DOHH2 (cell line): ENCODE results near the gene RIPOR2.
"Not testable (repeated sequence)": the region's sequence is repeated elsewhere in the genome, so short reads cannot be mapped to it uniquely, and the experiment has no call there.

Experiments used
- H3F3A ChIP-seq: fragments of 200-600 bp; sonication (generic), shearing (Covaris generic); 2 replicates; pipeline ENCODE4 v1.6.0; 2016; ENCODE audit warnings: antibody characterized with exemption, mild to moderate bottlenecking; ENCODE audit not compliant: control insufficient read depth, insufficient read depth
- H3K27ac ChIP-seq: fragments of 200-600 bp; sonication (generic); 2 replicates; pipeline ENCODE4 v1.5.1; 2014; ENCODE audit warnings: low read depth, mild to moderate bottlenecking, low read length, moderate library complexity
- H3K27me3 ChIP-seq: fragments of 200-600 bp; sonication (generic); 2 replicates; pipeline ENCODE4 v1.6.1; 2014; ENCODE audit warnings: mild to moderate bottlenecking, low read length, mixed read lengths; ENCODE audit not compliant: control insufficient read depth
- H3K36me3 ChIP-seq: fragments of 200-600 bp; sonication (generic); 2 replicates; pipeline ENCODE4 v1.6.1; 2014; ENCODE audit warnings: mild to moderate bottlenecking, low read length, moderate library complexity, mixed read lengths; ENCODE audit not compliant: control insufficient read depth
- H3K4me1 ChIP-seq: fragments of 200-600 bp; sonication (generic); 2 replicates; pipeline ENCODE4 v1.6.1; 2014; ENCODE audit warnings: mild to moderate bottlenecking, low read length, mixed read lengths; ENCODE audit not compliant: control insufficient read depth
- H3K4me2 ChIP-seq: fragments of 200-600 bp; sonication (generic); 2 replicates; pipeline ENCODE4 v1.6.0; 2014; ENCODE audit warnings: mild to moderate bottlenecking, low read length, moderate library complexity
- H3K4me3 ChIP-seq: fragments of 200-600 bp; sonication (generic); 2 replicates; pipeline ENCODE4 v1.5.1; 2014; ENCODE audit warnings: mild to moderate bottlenecking, low read length, mixed read lengths
- H3K79me2 ChIP-seq: fragments of 200-600 bp; sonication (generic); 2 replicates; pipeline ENCODE4 v1.6.1; 2014; ENCODE audit warnings: mild to moderate bottlenecking, low read length, mixed read lengths; ENCODE audit not compliant: control insufficient read depth
- H3K9me2 ChIP-seq: fragments of 200-600 bp; sonication (generic); replicated peaks from 2 replicates; pipeline ENCODE4 v1.6.1; 2014; ENCODE audit warnings: mild to moderate bottlenecking, low read length, mixed read lengths; ENCODE audit not compliant: control insufficient read depth
- H3K9me3 ChIP-seq: fragments of 200-600 bp; sonication (generic); 2 replicates; pipeline ENCODE4 v1.6.1; 2014; ENCODE audit warnings: antibody characterized with exemption, low read length, mixed read lengths; ENCODE audit not compliant: control insufficient read depth, insufficient read depth
- H4K20me1 ChIP-seq: fragments of 200-600 bp; sonication (generic); 2 replicates; pipeline ENCODE4 v1.6.0; 2014; ENCODE audit warnings: low read depth, mild to moderate bottlenecking, antibody characterized with exemption, low read length, moderate library complexity; ENCODE audit not compliant: control insufficient read depth, insufficient read depth
- CTCF ChIP-seq: fragments of 200-600 bp; sonication (generic); IDR thresholded peaks from one replicate; pipeline ENCODE4 v1.5.1; 2014; ENCODE audit warnings: antibody characterized with exemption, mild to moderate bottlenecking, low read depth, low read length; ENCODE audit not compliant: poor library complexity, severe bottlenecking
- EZH2phosphoT487 ChIP-seq: fragments of 200-600 bp; sonication (generic); IDR thresholded peaks from 2 replicates; pipeline ENCODE4 v1.6.1; 2017; ENCODE audit warnings: borderline replicate concordance, mild to moderate bottlenecking, antibody characterized with exemption, low read length, moderate library complexity, mixed read lengths

Gene RIPOR2

GRCh38 chr6:24760210-24760609 is 175.6 kb downstream of the RIPOR2 start:
- H3K9me3 ChIP-seq: no peaks in the 10 kb centered on the region
- H3K27me3 ChIP-seq: no peaks in the 10 kb centered on the region
- H3K4me2 ChIP-seq: no peak overlapping the region
- H3F3A ChIP-seq: no peaks in the 10 kb centered on the region
- no peak overlapping the region for H3K4me3 ChIP-seq
- H3K79me2 ChIP-seq: no peaks in the 10 kb centered on the region
- H3K36me3 ChIP-seq: no peaks in the 10 kb centered on the region
- H3K9me2 ChIP-seq: no peaks in the 10 kb centered on the region
- TF ChIP-seq EZH2phosphoT487 (no peak), CTCF (no peak)
- H4K20me1 ChIP-seq: no peaks in the 10 kb centered on the region
- H3K27ac ChIP-seq: no peak overlapping the region
- H3K4me1 ChIP-seq: peaks cover 8% of the 10 kb centered on the region

GRCh38 chr6:24759718-24760117 is 176.0 kb downstream of the RIPOR2 start:
- H3K36me3 ChIP-seq: no peaks in the 10 kb centered on the region
- no peaks in the 10 kb centered on the region for H3K79me2 ChIP-seq
- no peaks in the 10 kb centered on the region for H3K9me2 ChIP-seq
- no peaks in the 10 kb centered on the region for H4K20me1 ChIP-seq
- H3K27ac ChIP-seq: no peak overlapping the region
- H3F3A ChIP-seq: no peaks in the 10 kb centered on the region
- H3K4me3 ChIP-seq: no peak overlapping the region
- peaks cover 8% of the 10 kb centered on the region for H3K4me1 ChIP-seq
- H3K4me2 ChIP-seq: no peak overlapping the region
- 0 out of 2 replicates have a peak, but pooled peaks cover under 1% of the 10 kb centered on the region for H3K9me3 ChIP-seq
- TF ChIP-seq EZH2phosphoT487 (no peak), CTCF (no peak)
- no peaks in the 10 kb centered on the region for H3K27me3 ChIP-seq

GRCh38 chr6:24757611-24758010 is 178.1 kb downstream of the RIPOR2 start:
- Histone ChIP-seq H3F3A (no peaks in the 10 kb centered on the region), H3K4me1 (peaks cover 8% of the 10 kb centered on the region), H3K27me3 (no peaks in the 10 kb centered on the region), H3K79me2 (no peaks in the 10 kb centered on the region), H3K4me3 (no peak overlapping the region), H3K4me2 (no peak overlapping the region), H3K27ac (no peak overlapping the region), H3K36me3 (no peaks in the 10 kb centered on the region), H4K20me1 (no peaks in the 10 kb centered on the region), H3K9me2 (no peaks in the 10 kb centered on the region), H3K9me3 (0 out of 2 replicates have a peak, but pooled peaks cover 3% of the 10 kb centered on the region)
- TF ChIP-seq EZH2phosphoT487: no peak
- TF ChIP-seq CTCF: no peak

- no peaks in the 10 kb centered on the region for H3K79me2 ChIP-seq
- H3K27me3 ChIP-seq: no peaks in the 10 kb centered on the region
- TF ChIP-seq EZH2phosphoT487 (no peak), CTCF (no peak)
- no peaks in the 10 kb centered on the region for H3F3A ChIP-seq
- no peak overlapping the region for H3K4me3 ChIP-seq
- H3K4me2 ChIP-seq: no peak overlapping the region
- H4K20me1 ChIP-seq: no peaks in the 10 kb centered on the region
- 0 out of 2 replicates have a peak, but pooled peaks cover 3% of the 10 kb centered on the region for H3K9me3 ChIP-seq
- no peak overlapping the region for H3K27ac ChIP-seq
- H3K36me3 ChIP-seq: no peaks in the 10 kb centered on the region
- H3K9me2 ChIP-seq: no peaks in the 10 kb centered on the region
- no peaks in the 10 kb centered on the region for H3K4me1 ChIP-seq
Observed at GRCh38 chr6:24755279-24755678, 180.5 kb downstream of the RIPOR2 start.

GRCh38 chr6:24754378-24754777 is 181.4 kb downstream of the RIPOR2 start:
- not testable (repeated sequence) for H3K9me3 ChIP-seq, H3F3A ChIP-seq, H3K36me3 ChIP-seq, H3K79me2 ChIP-seq, H3K9me2 ChIP-seq, H3K27ac ChIP-seq, H3K4me2 ChIP-seq, H3K27me3 ChIP-seq, H3K4me1 ChIP-seq, H3K4me3 ChIP-seq, H4K20me1 ChIP-seq
